Activated CD4-positive, CD25-positive, alpha-beta regulatory T cell treated with anti-CD3 and anti-CD28 coated beads, Interleukin-2, amount 50 U/mL, for 72 hours (primary cell): Measurements from ENCODE around the gene CHPF2.
A peak's percentile ranks its signal among the peaks of the same experiment; 100 is the strongest.

Source experiments
- DNase-seq: peaks from one replicate; pipeline ENCODE4 v3.0.0; 2021

The CHPF2 gene, protein sequence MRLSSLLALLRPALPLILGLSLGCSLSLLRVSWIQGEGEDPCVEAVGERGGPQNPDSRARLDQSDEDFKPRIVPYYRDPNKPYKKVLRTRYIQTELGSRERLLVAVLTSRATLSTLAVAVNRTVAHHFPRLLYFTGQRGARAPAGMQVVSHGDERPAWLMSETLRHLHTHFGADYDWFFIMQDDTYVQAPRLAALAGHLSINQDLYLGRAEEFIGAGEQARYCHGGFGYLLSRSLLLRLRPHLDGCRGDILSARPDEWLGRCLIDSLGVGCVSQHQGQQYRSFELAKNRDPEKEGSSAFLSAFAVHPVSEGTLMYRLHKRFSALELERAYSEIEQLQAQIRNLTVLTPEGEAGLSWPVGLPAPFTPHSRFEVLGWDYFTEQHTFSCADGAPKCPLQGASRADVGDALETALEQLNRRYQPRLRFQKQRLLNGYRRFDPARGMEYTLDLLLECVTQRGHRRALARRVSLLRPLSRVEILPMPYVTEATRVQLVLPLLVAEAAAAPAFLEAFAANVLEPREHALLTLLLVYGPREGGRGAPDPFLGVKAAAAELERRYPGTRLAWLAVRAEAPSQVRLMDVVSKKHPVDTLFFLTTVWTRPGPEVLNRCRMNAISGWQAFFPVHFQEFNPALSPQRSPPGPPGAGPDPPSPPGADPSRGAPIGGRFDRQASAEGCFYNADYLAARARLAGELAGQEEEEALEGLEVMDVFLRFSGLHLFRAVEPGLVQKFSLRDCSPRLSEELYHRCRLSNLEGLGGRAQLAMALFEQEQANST

DNA sequence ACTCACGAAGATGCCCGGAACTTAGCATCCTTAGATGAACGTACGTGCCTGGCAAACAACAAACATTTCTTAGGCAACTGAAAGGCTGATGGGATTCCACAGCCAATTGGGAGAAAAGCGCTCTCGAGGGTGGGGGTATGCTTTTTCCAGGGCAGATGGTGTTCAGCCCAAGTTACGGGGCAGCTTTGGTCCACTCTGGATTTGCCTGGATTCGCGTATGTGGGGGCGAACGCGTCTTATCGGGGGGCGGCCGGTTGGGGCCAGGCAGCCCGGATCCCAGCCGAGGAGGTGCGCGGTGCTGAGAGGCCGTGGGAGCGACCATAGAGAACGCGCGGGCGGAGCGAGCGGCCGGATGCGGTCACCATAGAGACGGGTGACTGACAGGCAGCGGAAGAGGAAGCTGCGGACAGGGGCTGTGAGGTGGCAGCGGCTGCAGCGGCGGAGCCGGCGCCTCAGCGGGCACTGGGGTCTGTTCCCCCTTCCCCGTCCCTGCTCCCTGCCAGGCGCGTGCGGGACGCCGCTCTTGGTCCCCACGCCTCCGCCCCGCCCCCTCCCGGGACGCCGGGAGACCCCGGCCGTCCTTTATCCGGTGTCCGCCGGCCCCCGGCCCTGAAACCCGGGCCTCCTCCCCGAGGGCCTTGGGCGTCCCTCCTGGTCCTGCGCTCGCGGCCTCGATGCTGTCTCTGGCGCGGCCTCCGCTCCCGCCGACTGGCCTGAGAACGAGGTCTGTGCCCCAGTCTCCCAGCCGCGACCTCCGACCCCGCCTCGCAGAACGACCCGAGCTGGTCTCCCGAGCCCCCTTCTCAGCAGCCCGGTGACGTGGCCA lies at the start of gene CHPF2:
CHPF2 (plus strand) TSS at position 393 of the 826 bp plus-strand sequence. CDS start 1,529 bp downstream, outside the sequence.
- DNase-seq, result peak; percentile 89

DNA sequence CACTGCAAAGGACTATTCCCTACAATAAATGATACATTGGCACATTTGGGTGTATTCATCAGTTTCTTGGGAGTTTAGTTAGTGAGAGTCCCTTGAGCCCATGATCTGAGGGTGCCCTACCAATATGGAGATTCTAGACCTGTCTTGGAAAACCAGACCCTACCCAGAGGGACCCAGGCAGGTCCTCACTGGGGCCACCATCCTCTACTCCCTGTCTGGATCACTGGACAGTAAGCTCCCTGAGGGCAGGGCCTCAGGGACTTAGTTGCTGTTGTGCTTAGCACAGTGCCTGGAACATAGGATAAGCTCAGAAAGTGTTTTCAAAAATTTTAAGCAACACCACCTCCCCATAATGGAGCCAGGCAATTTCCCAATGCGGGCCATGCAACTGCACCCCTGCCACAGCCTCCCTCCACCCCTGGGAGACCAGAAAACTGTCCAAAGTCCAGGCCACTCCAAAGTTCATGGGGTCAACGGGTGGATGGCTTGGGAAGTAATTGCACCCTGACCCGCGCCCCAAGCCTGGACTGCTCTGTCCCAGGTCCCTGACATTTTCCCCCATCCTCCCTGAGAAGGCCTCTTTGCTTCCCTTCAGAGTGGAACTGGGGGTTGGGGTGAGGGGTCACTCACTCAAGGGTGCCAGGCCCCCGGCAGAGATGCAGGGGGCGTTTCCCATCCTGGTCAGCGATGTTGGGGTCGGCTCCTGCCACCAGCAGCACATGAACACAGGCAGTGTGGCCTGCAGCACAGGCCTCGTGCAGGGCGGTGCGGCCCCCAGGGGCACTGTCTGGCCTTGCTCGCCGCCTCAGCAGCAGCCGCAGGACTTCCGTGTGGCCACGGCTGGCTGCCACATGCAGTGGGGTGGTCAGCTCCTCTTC lies 46.3 kb upstream of the CHPF2 start:
- no peak for DNase-seq

GRCh38 chr7:151186640-151187408 lies 45.5 kb upstream of the CHPF2 start, which contains the start of gene ASB10:
TSS of gene ASB10 (minus strand) at chr7:151187250. CDS start at chr7:151187130, 120 bp downstream.
- no peak for DNase-seq

GRCh38 chr7:151187409-151188251 lies 44.7 kb upstream of the CHPF2 start:
- no peak for DNase-seq

GRCh38 chr7:151188252-151188542 lies 44.1 kb upstream of the CHPF2 start:
- no peak for DNase-seq

DNA sequence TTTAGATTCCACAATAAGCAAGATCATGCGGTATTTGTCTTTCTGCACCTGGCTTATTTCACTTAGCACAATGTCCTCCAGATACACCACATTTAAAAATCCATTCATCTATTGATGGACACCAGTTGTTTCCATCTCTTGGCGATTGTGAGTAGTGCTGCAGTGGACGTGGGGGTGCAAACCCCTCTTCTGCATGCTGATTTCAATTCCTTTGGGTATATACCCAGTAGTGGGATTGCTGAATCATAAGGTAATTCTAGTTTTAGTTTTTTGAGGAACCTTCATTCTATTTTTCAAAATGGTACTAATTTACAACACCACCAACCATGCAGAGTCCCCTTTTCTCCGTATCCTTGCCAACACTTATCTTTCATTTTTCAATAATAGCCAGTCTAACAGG lies 43.2 kb upstream of the CHPF2 start:
- DNase-seq, result no peak

GRCh38 chr7:151191544-151191943 lies 40.7 kb upstream of the CHPF2 start:
- no peak for DNase-seq

- DNase-seq, result no peak
These were observed 40.2 kb upstream of the CHPF2 start for GRCh38 chr7:151192002-151192539.

DNA sequence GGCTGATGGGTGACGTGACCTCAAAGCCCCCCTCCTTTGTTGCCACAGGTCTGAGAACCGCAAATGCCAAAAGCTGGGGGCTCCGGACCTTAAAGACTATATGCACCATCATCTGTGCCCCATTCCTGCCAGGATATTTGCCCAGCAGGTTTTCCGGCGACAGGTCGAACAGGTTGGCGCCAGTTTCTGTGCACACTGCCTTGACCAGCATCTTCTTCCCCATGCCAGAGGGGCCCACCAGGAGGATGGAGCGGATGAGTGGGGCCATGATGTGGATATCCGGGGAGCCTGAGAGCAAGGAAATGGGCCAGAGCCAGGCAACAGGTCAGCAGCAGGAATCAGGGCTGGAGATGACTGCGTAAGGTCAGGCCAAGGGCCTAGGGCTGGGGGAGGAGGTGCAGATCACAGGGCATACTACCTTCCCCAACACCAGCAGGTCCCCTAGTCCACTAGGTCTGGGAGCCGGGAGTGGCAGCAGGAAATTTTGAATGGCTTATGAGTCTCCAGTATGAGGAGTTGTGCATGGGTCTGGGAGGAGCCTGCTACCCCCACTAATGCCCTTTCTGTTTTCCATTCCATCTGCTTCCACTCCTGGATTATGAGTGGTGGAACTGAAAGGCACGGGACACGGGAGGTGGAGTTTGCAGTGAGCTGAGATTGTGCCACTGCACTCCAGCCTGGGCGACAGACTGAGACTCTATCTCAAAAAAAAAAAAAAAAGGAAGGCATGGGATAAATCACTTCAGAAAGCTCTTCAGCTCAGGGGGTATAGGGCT lies 38.9 kb upstream of the CHPF2 start:
- no peak for DNase-seq

DNA sequence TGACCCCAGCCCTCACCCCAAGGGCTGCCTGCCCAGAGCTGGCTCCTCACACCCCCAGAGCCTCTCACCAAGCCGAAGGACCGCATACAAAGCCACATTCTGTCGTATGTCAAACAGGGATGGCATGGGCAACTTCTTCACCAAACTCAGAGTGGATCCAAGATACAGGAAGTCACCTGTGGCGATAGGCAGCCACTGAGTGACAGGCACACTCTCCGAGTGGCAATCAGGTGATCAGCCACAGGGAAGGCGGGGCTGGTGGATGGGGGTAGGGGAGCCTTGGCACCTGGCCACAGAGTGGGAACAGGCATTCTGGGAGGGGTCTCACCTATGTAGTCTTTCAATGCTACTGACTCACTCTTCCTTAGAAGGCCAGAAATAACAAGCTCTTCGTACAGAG lies 38.1 kb upstream of the CHPF2 start:
- no peak for DNase-seq

DNA sequence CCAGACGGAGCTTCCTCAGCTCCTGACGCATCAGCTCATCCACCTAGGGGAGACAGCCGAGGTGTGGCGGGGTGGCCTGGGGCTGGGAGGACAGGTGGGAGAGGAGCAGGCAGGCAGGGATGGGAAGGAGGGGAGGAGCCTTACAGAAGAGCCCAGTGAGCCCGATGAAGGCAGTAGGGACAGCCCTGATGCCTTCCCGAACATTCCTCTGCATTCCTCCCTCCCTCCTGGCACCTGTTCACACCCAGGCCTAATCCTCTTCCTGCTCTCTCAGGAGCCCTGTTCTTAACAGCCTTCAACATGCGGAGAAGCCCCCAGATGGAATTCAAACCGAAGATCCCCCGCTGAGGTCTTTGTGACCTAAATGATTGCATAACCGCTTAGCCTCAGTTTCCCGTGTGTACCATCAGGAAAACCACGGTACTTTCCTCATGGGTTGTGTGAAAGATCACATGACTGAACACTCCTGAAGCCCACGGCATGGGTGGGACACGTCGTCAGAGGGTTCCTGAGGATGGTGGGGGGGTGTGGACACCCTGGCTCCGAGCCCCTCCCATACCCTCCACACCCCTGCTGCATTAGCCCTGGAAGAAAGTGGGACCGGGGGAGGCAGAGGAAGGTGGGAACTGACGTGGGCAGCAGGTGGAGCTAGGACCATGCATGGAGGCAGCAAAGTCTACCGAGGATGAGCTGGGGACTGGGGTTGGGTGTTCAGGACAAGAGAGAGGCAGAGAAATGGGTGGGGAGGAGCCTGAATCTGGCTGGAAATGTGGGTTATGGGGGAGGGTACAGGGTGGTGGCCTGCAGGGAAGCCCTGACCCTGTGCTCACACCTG lies 36.5 kb upstream of the CHPF2 start:
- no peak for DNase-seq

- no peak for DNase-seq
These were observed 34.4 kb upstream of the CHPF2 start for GRCh38 chr7:151197932-151198331.

- DNase-seq, result no peak
These were observed 33.1 kb upstream of the CHPF2 start for GRCh38 chr7:151198945-151199848.

GRCh38 chr7:151201344-151201743 lies 30.9 kb upstream of the CHPF2 start:
- DNase-seq, result no peak

- DNase-seq, result no peak
These were observed 30.5 kb upstream of the CHPF2 start for GRCh38 chr7:151201751-151202150.

DNA sequence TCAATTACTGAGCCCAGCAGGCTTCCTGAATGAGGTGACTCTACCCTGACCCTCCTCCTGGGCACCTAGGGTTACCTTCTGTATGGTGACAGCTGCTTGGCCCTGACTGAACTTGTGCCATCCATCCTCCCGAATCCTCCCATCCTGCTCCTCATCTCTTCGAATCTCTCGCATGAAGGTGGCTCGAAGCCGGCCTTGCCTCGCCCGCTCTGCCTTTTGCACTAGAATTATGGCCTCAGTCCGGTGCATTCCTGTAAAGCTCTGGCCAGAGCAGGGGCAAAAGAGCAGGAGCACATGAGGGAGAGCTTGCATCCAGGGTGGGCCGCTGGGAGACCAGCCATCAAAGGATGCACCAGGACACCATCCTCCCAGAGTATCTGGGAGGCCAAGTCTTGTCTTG lies 29.4 kb upstream of the CHPF2 start:
- DNase-seq, result no peak

DNA sequence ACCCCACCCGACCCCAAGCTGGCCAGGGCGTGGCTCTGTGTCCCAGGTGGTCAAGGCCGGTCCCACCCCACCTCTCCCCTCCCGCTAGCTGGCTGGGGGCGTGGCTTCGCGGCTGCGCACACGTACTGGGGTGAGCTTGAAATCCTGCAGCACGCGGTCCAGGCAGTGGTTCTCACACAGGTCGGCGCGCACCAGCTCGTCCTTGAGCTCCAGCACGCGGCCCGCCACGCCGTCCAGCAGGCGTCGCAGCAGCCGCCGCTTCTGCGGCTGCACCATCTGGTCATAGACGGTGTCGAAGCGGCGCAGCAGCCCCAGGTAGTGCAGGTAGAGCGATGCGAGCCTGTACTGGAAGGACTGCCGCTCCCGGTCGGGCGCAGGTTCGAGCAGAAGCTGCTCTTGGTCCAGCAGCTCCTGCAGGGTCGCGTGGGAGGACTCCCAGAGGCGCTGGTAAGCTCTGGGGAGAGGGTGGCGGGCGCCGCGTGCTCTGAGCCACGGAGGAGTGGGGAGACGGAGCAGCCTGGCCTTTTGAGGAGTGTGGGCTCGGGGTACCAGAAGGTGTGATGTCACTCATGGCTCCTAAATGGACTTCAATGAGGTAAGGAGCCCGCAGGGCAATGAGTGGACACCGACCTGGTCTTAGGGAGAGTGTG lies 27.8 kb upstream of the CHPF2 start:
- no peak for DNase-seq
